NCI-H1694 treated with DMSO at 0.1 percent for 48 hours (cell line): ENCODE results near the gene MTIF2.
"Not testable (repeated sequence)": the region's sequence is repeated elsewhere in the genome, so short reads cannot be mapped to it uniquely, and the experiment has no call there.

ENCODE experiments used
- DNase-seq: peaks from one replicate; lab custom pipeline; 2025; lab: John Stamatoyannopoulos, UW

The MTIF2 gene

GRCh38 chr2:55268907-55269644, at the start of gene MTIF2:
Gene MTIF2 (minus strand): TSS chr2:55269231. CDS start chr2:55263858, 5,373 bp downstream.
- DNase-seq: peak; percentile 84

GRCh38 chr2:55314985-55315384, 46.0 kb upstream of the MTIF2 start:
- no peak for DNase-seq

GRCh38 chr2:55311444-55311870, 42.4 kb upstream of the MTIF2 start:
- no peak for DNase-seq

GRCh38 chr2:55309446-55309845, 40.4 kb upstream of the MTIF2 start:
- DNase-seq: no peak

- DNase-seq: no peak
Observed at GRCh38 chr2:55302241-55302640, 33.2 kb upstream of the MTIF2 start.

GRCh38 chr2:55301277-55301676, 32.2 kb upstream of the MTIF2 start:
- no peak for DNase-seq

- no peak for DNase-seq
Observed at GRCh38 chr2:55296393-55296792, 27.4 kb upstream of the MTIF2 start.

GRCh38 chr2:55283083-55283482, 14.1 kb upstream of the MTIF2 start:
- no peak for DNase-seq

- DNase-seq: peak; percentile 57
Observed at GRCh38 chr2:55282110-55282917, 13.3 kb upstream of the MTIF2 start.

- DNase-seq: not testable (repeated sequence)
Observed at GRCh38 chr2:55280851-55281546, 12.0 kb upstream of the MTIF2 start.

GRCh38 chr2:55279859-55280424, 10.9 kb upstream of the MTIF2 start:
- DNase-seq: not testable (repeated sequence)

GRCh38 chr2:55279214-55279835, 10.3 kb upstream of the MTIF2 start:
- DNase-seq: not testable (repeated sequence)

GRCh38 chr2:55277310-55277709, 8.3 kb upstream of the MTIF2 start:
- DNase-seq: no peak

GRCh38 chr2:55274346-55274745, 5.3 kb upstream of the MTIF2 start:
- DNase-seq: not testable (repeated sequence)

GRCh38 chr2:55269645-55269990, 587 bp upstream of the MTIF2 start:
- peak; percentile 4 for DNase-seq

- DNase-seq: no peak
Observed at GRCh38 chr2:55268288-55268906, 634 bp downstream of the MTIF2 start.

GRCh38 chr2:55259586-55259985, 9.4 kb downstream of the MTIF2 start:
- not testable (repeated sequence) for DNase-seq

GRCh38 chr2:55252832-55253231, 16.2 kb downstream of the MTIF2 start:
- no peak for DNase-seq

GRCh38 chr2:55247025-55247424, 22.0 kb downstream of the MTIF2 start:
- DNase-seq: no peak

GRCh38 chr2:55245411-55245810, 23.6 kb downstream of the MTIF2 start:
- no peak for DNase-seq

- no peak for DNase-seq
Observed at GRCh38 chr2:55242617-55243016, 26.4 kb downstream of the MTIF2 start.
